Sigmoid colon (tissue), 4 donors: ENCODE results near the gene IDE.
"Not testable (repeated sequence)": the region's sequence is repeated elsewhere in the genome, so short reads cannot be mapped to it uniquely, and the experiment has no call there.

ENCODE experiments used
- EP300 ChIP-seq, 4 donors: sonication (generic); formaldehyde crosslinking; IDR thresholded peaks; one replicate each; pipeline ENCODE4 v1.6.1; 2017; ENCODE audit warnings: antibody characterized with exemption in 4 of 4
- POLR2A ChIP-seq, 2 donors: fragments of 450-650 bp; IDR thresholded peaks; one replicate each; pipeline ENCODE4 v1.6.1; 2016; ENCODE audit warnings: antibody characterized with exemption in 2 of 2, mild to moderate bottlenecking in 2 of 2, moderate library complexity in 2 of 2
- POLR2AphosphoS5 ChIP-seq, 4 donors: sonication (generic); formaldehyde crosslinking; IDR thresholded peaks; one replicate each; pipeline ENCODE4 v1.6.1; 2017; ENCODE audit warnings: antibody characterized with exemption in 4 of 4
- TF ChIP-seq, protein P1 (sequence below), 4 experiments: fragments of 450-650 bp in 3 of 4; fragments of 200-600 bp in 1 of 4; IDR thresholded peaks; one replicate each; pipeline ENCODE4 v1.5.1; 2016 to 2019; ENCODE audit warnings: antibody characterized with exemption in 4 of 4, mild to moderate bottlenecking in 3 of 4, moderate library complexity in 2 of 4

DNA sequence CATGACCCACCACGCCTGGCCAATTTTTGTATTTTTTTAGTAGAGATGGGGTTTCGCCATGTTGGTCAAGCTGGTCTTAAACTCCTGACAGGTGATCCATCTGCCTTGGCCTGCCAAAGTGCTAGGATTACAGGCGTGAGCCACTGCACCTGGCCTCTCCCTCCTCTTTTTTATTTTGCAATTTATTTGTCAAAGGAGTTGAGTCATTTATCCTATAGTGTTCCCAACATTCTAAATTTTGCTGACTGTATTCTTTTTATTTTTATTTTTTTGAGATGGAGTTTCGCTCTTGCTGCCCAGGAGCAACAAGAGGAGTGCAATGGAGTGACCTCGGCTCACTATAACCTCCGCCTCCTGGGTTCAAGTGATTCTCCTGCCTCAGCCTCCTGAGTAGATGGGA, 8.5 kb upstream of the IDE start:
- TF ChIP-seq, protein P1, sequence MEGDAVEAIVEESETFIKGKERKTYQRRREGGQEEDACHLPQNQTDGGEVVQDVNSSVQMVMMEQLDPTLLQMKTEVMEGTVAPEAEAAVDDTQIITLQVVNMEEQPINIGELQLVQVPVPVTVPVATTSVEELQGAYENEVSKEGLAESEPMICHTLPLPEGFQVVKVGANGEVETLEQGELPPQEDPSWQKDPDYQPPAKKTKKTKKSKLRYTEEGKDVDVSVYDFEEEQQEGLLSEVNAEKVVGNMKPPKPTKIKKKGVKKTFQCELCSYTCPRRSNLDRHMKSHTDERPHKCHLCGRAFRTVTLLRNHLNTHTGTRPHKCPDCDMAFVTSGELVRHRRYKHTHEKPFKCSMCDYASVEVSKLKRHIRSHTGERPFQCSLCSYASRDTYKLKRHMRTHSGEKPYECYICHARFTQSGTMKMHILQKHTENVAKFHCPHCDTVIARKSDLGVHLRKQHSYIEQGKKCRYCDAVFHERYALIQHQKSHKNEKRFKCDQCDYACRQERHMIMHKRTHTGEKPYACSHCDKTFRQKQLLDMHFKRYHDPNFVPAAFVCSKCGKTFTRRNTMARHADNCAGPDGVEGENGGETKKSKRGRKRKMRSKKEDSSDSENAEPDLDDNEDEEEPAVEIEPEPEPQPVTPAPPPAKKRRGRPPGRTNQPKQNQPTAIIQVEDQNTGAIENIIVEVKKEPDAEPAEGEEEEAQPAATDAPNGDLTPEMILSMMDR (IDR thresholded peaks at IDR 0.05) = not testable (repeated sequence)
- TF ChIP-seq POLR2A, POLR2AphosphoS5, EP300 (IDR thresholded peaks at IDR 0.05): not testable (repeated sequence)
